Bronchial epithelial cell (primary cell): ENCODE measurements around the gene MMP14. TPM values are rescaled to one million over a fixed set of nuclear protein-coding genes. Genes with fewer than 3 reads are reported as not detected.

ENCODE experiments used
- DNase-seq: peaks from one replicate; pipeline ENCODE4 v3.0.0-alpha.2; 2010; ENCODE audit warnings: low read depth
- FAIRE-seq: peaks from 2 replicates; lab custom pipeline; 2011; peaks lifted over from hg19 to GRCh38; lab: Jason Lieb, UNC
- H3K27me3 ChIP-seq: 2 replicates; pipeline ENCODE4 v1.5.1; 2011; ENCODE audit warnings: low read length; ENCODE audit not compliant: control insufficient read depth, insufficient read depth
- H3K36me3 ChIP-seq: 2 replicates; pipeline ENCODE4 v1.5.1; 2011; ENCODE audit warnings: low read length; ENCODE audit not compliant: control insufficient read depth, insufficient read depth
- H3K4me3 ChIP-seq: 2 replicates; pipeline ENCODE4 v1.5.1; 2011; ENCODE audit warnings: mild to moderate bottlenecking, low read depth, low read length, control low read depth
- total RNA-seq: library from RNA; depleted of rRNA; stranded (reverse); fragments of >200 nt; gene quantifications from 2 replicates; pipeline ENCODE4 v1.2.1, GENCODE V29; 2014
- TF ChIP-seq, protein P1 (sequence below): IDR thresholded peaks from 2 replicates; pipeline ENCODE4 v1.5.1; 2011; ENCODE audit warnings: mild to moderate bottlenecking, moderate library complexity, low read length, control low read depth, inconsistent platforms; ENCODE audit not compliant: insufficient read depth, severe bottlenecking

Gene MMP14
- total RNA-seq, 1 donor from 2014 or later, result 126 TPM

- Histone ChIP-seq H3K36me3 (peaks cover 24% of the 10 kb centered on the region), H3K27me3 (no peaks in the 10 kb centered on the region), H3K4me3 (peak overlapping the region; percentile 68)
- TF ChIP-seq, protein P1, sequence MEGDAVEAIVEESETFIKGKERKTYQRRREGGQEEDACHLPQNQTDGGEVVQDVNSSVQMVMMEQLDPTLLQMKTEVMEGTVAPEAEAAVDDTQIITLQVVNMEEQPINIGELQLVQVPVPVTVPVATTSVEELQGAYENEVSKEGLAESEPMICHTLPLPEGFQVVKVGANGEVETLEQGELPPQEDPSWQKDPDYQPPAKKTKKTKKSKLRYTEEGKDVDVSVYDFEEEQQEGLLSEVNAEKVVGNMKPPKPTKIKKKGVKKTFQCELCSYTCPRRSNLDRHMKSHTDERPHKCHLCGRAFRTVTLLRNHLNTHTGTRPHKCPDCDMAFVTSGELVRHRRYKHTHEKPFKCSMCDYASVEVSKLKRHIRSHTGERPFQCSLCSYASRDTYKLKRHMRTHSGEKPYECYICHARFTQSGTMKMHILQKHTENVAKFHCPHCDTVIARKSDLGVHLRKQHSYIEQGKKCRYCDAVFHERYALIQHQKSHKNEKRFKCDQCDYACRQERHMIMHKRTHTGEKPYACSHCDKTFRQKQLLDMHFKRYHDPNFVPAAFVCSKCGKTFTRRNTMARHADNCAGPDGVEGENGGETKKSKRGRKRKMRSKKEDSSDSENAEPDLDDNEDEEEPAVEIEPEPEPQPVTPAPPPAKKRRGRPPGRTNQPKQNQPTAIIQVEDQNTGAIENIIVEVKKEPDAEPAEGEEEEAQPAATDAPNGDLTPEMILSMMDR, result peak; percentile 11
- FAIRE-seq (no peak), DNase-seq (no peak)
Observed at GRCh38 chr14:22837114-22837749, 847 bp downstream of the MMP14 start.

DNA sequence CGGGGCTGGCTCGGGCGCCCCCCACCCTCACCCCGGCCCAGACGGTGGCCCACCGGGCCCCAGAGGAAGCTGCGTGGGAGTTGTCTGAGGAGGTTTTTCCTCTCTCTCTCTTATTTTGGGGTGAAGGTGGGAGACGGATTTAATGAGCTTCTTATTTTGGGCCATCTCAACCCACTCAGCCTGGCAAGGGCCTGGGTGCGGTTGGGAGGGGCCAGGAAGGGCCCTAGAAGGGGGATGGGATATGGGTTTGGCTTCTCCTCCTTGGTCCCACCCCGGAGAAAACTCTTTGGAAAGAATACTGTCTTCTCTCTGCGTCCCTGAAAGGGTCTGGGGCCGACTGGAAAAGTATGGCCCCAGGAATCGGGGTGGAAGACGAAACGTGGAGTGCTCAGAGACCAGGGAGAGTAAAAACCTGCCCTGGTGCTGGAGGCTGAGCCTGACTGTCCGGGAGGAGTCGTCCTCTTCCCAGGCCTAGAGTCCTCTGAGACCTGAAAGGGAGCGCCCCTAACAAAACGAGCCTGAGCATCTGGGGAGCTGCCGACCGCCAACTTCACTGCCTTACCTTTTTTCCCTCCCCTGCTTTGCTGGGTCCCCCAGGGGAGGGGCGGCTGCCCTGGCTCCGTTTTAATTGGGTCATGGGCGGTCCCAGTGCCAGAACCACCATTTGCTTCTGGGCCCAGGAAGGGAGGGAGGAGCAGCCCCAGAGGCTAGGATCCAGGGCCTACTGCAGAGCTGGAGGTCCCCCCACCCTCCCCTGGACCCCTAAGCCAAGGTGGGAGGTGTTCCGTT is 1.6 kb downstream of the MMP14 start:
- FAIRE-seq (no peak), DNase-seq (peak; percentile 46)
- Histone ChIP-seq H3K36me3 (peaks cover 31% of the 10 kb centered on the region), H3K27me3 (no peaks in the 10 kb centered on the region), H3K4me3 (peak overlapping the region; percentile 68)
- TF ChIP-seq, protein P1, result no peak

GRCh38 chr14:22838631-22839041 is 2.3 kb downstream of the MMP14 start:
- H3K36me3 ChIP-seq, result peaks cover 34% of the 10 kb centered on the region
- FAIRE-seq (no peak), DNase-seq (peak; percentile 44)
- H3K4me3 ChIP-seq, result peak overlapping the region; percentile 68
- no peaks in the 10 kb centered on the region for H3K27me3 ChIP-seq
- TF ChIP-seq, protein P1, result no peak

- TF ChIP-seq, protein P1, result no peak
- DNase-seq (peak; percentile 90), FAIRE-seq (no peak)
- Histone ChIP-seq H3K4me3 (peak overlapping the region; percentile 68), H3K36me3 (peaks cover 35% of the 10 kb centered on the region), H3K27me3 (no peaks in the 10 kb centered on the region)
Observed at GRCh38 chr14:22839159-22839779, 2.9 kb downstream of the MMP14 start.

DNA sequence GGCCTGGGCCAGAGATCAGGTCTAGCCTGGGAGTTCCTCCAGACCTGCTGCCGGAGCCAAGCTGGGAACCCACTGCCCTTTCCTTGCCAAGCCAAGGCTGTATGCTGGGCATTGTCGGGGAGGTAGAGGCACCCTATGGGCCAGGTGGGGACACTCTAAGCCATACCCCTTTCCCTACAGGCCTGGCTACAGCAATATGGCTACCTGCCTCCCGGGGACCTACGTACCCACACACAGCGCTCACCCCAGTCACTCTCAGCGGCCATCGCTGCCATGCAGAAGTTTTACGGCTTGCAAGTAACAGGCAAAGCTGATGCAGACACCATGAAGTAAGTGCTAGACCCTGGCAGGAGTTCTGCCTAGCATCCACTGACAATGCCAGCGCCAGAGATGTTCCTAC is 4.9 kb downstream of the MMP14 start:
- FAIRE-seq (peak; percentile 50), DNase-seq (no peak)
- Histone ChIP-seq H3K27me3 (no peaks in the 10 kb centered on the region), H3K36me3 (peaks cover 53% of the 10 kb centered on the region), H3K4me3 (no peak overlapping the region)
- TF ChIP-seq, protein P1, result no peak
